OCI-LY7 (cell line): ENCODE measurements around the gene CGB8. TPM values are rescaled to one million over a fixed set of nuclear protein-coding genes. Genes with fewer than 3 reads are reported as not detected.
A peak's percentile ranks its signal among the peaks of the same experiment; 100 is the strongest.
"Not testable (repeated sequence)": the region's sequence is repeated elsewhere in the genome, so short reads cannot be mapped to it uniquely, and the experiment has no call there.

Experiments used
- BruUV-seq: library from RNA; stranded (reverse); fragments of 400-500 nt; replicated peaks from 2 replicates; lab custom pipeline; 2021; lab: Mats Ljungman, UMichigan
- CTCF ChIA-PET: fragments of 300-600 bp; sonication (Branson Sonifier 250); formaldehyde crosslinking; loops from one replicate; lab custom pipeline; 2022; ENCODE audit warnings: antibody characterized with exemption; ENCODE audit not compliant: unreplicated experiment; lab: Charles Lee
- POLR2A ChIA-PET: fragments of 300-600 bp; sonication (Branson Sonifier 250); formaldehyde crosslinking; loops from one replicate; lab custom pipeline; 2022; ENCODE audit warnings: antibody characterized with exemption; lab: Charles Lee
- DNase-seq: peaks from one replicate; pipeline ENCODE4 v3.0.0-alpha.2; 2015; ENCODE audit warnings: low spot score
- H2AFZ ChIP-seq: fragments of 200-600 bp; sonication (generic), shearing (Covaris generic); 2 replicates; pipeline ENCODE4 v1.6.1; 2014; ENCODE audit warnings: mild to moderate bottlenecking, antibody characterized with exemption, low read length, moderate library complexity
- H3K27ac ChIP-seq: fragments of 200-600 bp; sonication (generic); 2 replicates; pipeline ENCODE4 v1.5.1; 2014; ENCODE audit warnings: mixed run types, low read depth, mild to moderate bottlenecking, moderate library complexity, low read length, inconsistent platforms; ENCODE audit not compliant: poor library complexity, severe bottlenecking
- H3K36me3 ChIP-seq: fragments of 200-600 bp; sonication (generic); 2 replicates; pipeline ENCODE4 v1.6.1; 2014; ENCODE audit warnings: mild to moderate bottlenecking, antibody characterized with exemption, low read length, moderate library complexity, mixed read lengths; ENCODE audit not compliant: insufficient read depth
- H3K4me1 ChIP-seq: fragments of 200-600 bp; sonication (generic); 2 replicates; pipeline ENCODE4 v1.5.1; 2014; ENCODE audit warnings: mild to moderate bottlenecking, low read length; ENCODE audit not compliant: insufficient read depth, poor library complexity, severe bottlenecking
- H3K4me2 ChIP-seq: fragments of 200-600 bp; sonication (generic); 2 replicates; pipeline ENCODE4 v1.6.1; 2014; ENCODE audit warnings: mild to moderate bottlenecking, low read length
- H3K4me3 ChIP-seq: fragments of 200-600 bp; sonication (generic); 2 replicates; pipeline ENCODE4 v1.5.1; 2014; ENCODE audit warnings: mild to moderate bottlenecking, low read depth, low read length; ENCODE audit not compliant: poor library complexity, severe bottlenecking
- H3K79me2 ChIP-seq: fragments of 200-600 bp; sonication (generic); 2 replicates; pipeline ENCODE4 v1.6.1; 2016; ENCODE audit warnings: low read depth, mild to moderate bottlenecking, low read length, moderate library complexity, mixed read lengths; ENCODE audit not compliant: insufficient read depth
- H3K9me2 ChIP-seq: fragments of 200-600 bp; sonication (generic); 2 replicates; pipeline ENCODE4 v1.6.1; 2016; ENCODE audit warnings: mild to moderate bottlenecking, low read length, mixed read lengths; ENCODE audit not compliant: insufficient read depth
- H3K9me3 ChIP-seq: fragments of 200-600 bp; sonication (generic); 2 replicates; pipeline ENCODE4 v1.6.1; 2014; ENCODE audit warnings: mild to moderate bottlenecking, mixed run types, low read length, mixed read lengths
- H4K20me1 ChIP-seq: fragments of 200-600 bp; sonication (generic); 2 replicates; pipeline ENCODE4 v1.6.1; 2014; ENCODE audit warnings: mild to moderate bottlenecking, antibody characterized with exemption, low read length, moderate library complexity, mixed read lengths; ENCODE audit not compliant: insufficient read depth
- EZH2phosphoT487 ChIP-seq: fragments of 200-600 bp; sonication (generic); IDR thresholded peaks from 2 replicates; pipeline ENCODE4 v1.6.1; 2018; ENCODE audit warnings: low read depth, borderline replicate concordance, mild to moderate bottlenecking, mixed run types, antibody characterized with exemption, low read length, moderate library complexity, mixed read lengths
- intact Hi-C: fragments of 100-400 bp; cut with micrococcal nuclease; formaldehyde crosslinking; loops from one replicate; pipeline ENCODE4 v1.10.0; 2022; ENCODE audit not compliant: unreplicated experiment
- total RNA-seq, 2 experiments: library from RNA; depleted of rRNA in 1 of 2; stranded (reverse); fragments of >200 nt in 1 of 2; shearing (Covaris generic) in 1 of 2; gene quantifications; 2 replicates each; pipeline ENCODE4 v1.2.3, GENCODE V29; 2014 to 2022
- TF ChIP-seq, protein P1 (sequence below): fragments of 200-600 bp; sonication (generic); conservative IDR thresholded peaks from 2 replicates; pipeline ENCODE4 v1.5.1; 2014; ENCODE audit warnings: mild to moderate bottlenecking, antibody characterized with exemption, low read length, moderate library complexity, mixed read lengths

Gene CGB8
- total RNA-seq, 2 experiments from 2014 or later, result not detected

DNA sequence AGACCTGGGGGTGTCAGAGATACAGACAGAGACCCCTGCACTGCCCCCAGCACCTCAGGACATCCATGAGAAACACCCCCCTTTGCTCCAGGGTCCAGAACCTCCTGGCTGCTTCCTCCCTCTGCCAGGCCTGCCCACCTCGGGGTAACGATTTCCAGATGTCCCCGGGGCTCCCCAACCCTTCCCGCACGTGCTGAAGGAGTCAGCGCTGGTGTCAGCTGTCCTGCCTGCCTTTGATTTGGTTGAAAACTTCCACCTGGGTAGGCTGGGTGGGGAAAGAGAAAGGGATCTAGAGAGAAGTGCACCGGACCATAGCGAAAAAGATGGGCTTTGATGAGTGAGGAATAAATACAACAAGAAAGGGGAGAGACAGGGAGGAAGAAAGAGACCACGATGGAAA is 10.1 kb upstream of the CGB8 start:
- intact Hi-C loops, result no loop called here
- Histone ChIP-seq H3K4me1 (no peaks in the 10 kb centered on the region), H3K4me3 (no peak overlapping the region), H3K9me2 (no peaks in the 10 kb centered on the region), H2AFZ (no peak overlapping the region), H3K36me3 (no peaks in the 10 kb centered on the region), H3K79me2 (no peaks in the 10 kb centered on the region), H3K4me2 (no peak overlapping the region), H4K20me1 (no peaks in the 10 kb centered on the region), H3K9me3 (no peaks in the 10 kb centered on the region), H3K27ac (no peak overlapping the region)
- no peak for TF ChIP-seq EZH2phosphoT487
- TF ChIP-seq, protein P1, sequence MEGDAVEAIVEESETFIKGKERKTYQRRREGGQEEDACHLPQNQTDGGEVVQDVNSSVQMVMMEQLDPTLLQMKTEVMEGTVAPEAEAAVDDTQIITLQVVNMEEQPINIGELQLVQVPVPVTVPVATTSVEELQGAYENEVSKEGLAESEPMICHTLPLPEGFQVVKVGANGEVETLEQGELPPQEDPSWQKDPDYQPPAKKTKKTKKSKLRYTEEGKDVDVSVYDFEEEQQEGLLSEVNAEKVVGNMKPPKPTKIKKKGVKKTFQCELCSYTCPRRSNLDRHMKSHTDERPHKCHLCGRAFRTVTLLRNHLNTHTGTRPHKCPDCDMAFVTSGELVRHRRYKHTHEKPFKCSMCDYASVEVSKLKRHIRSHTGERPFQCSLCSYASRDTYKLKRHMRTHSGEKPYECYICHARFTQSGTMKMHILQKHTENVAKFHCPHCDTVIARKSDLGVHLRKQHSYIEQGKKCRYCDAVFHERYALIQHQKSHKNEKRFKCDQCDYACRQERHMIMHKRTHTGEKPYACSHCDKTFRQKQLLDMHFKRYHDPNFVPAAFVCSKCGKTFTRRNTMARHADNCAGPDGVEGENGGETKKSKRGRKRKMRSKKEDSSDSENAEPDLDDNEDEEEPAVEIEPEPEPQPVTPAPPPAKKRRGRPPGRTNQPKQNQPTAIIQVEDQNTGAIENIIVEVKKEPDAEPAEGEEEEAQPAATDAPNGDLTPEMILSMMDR, result no peak
- no peak for DNase-seq
- ChIA-PET CTCF (interaction anchor here (0.6 kb wide), 1 partner anchor 233 kb away, joined by 3 read pairs; no protein-coding TSS in a partner anchor), POLR2A (no interaction called here)
- no TSS peak for BruUV-seq

DNA sequence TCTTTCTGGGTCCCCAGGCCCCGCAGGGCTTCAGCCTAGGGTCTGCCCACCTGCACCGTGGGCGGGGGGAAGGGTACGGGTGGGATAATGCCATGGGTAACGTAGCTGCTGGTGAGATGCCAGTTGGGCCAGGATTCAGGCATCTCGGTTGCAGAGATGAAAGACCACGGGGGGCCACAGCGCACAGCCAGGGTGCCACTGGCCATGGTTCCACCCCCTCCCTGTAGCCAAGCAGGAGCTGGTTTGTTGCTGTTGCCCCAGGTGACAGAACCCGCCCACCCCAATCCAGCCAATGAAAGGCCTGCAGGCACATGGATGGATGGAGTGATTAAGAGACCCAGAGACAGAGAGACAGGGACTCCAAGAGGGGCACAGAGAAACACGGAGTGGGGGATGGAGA is 9.7 kb upstream of the CGB8 start:
- TF ChIP-seq EZH2phosphoT487, result no peak
- TF ChIP-seq, protein P1, result no peak
- peak; percentile 13 for DNase-seq
- no peaks in the 10 kb centered on the region for H3K9me3 ChIP-seq
- H3K79me2 ChIP-seq, result no peaks in the 10 kb centered on the region
- intact Hi-C loops, result no loop called here
- no peak overlapping the region for H3K4me3 ChIP-seq
- POLR2A ChIA-PET, result no interaction called here
- H3K27ac ChIP-seq, result no peak overlapping the region
- no peak overlapping the region for H2AFZ ChIP-seq
- no peak overlapping the region for H3K4me2 ChIP-seq
- H4K20me1 ChIP-seq, result no peaks in the 10 kb centered on the region
- CTCF ChIA-PET, result interaction anchor here (0.6 kb wide), 1 partner anchor 234 kb away, joined by 3 read pairs; no protein-coding TSS in a partner anchor
- BruUV-seq, result no TSS peak
- H3K36me3 ChIP-seq, result no peaks in the 10 kb centered on the region
- no peaks in the 10 kb centered on the region for H3K9me2 ChIP-seq
- no peaks in the 10 kb centered on the region for H3K4me1 ChIP-seq

DNA sequence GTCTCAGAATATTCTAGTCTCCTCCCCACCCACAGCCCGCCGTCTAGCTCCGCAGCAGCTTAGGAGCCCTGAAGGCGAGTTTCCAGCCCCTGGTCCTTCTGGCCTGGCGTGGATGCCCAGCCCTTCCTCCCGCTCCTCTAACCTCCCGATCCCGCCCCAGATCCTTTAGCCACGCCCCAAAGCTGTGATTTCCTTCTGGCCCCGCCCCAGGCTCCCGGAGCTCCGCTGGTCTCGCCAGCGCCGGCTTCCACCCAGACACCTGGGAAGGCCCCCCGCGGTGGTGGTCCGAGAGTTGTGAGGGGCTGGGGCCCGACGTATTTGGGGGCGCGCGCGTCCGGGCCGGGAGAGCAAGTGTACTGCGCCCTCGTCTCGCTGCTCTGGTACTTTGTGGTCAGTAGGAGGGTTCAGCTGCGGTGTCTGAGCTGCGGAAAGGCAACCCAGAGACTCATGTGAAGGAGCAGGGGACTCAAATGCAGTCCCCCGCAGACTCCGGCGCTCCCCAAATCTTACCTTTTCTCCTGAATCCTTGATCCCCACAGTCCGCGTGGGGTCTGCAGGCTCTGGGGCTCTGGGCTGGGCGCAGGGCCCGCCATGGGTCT is 8.8 kb upstream of the CGB8 start, which contains the start of gene CGB7:
CGB7 (minus strand) TSS at position 114 of the 599 bp plus-strand sequence. CDS start 2,374 bp downstream, outside the sequence.
- Histone ChIP-seq H3K79me2 (no peaks in the 10 kb centered on the region), H3K27ac (no peak within 1 kb of the TSS), H2AFZ (no peak within 1 kb of the TSS), H3K9me3 (no peaks in the 10 kb centered on the region), H3K4me3 (no peak within 1 kb of the TSS), H3K36me3 (no peaks in the 10 kb centered on the region), H3K9me2 (no peaks in the 10 kb centered on the region), H3K4me1 (no peaks in the 10 kb centered on the region), H3K4me2 (peak within 1 kb of the TSS; percentile 16; the same call in 1 of the 2 replicates), H4K20me1 (no peaks in the 10 kb centered on the region)
- BruUV-seq, result no TSS peak
- DNase-seq, result no peak
- ChIA-PET CTCF (no interaction called here), POLR2A (interaction anchor here (0.5 kb wide), 1 partner anchor 553 kb away, joined by 3 read pairs; no protein-coding TSS in a partner anchor)
- intact Hi-C loops, result no loop called here
- no peak for TF ChIP-seq EZH2phosphoT487
- TF ChIP-seq, protein P1, result no peak

DNA sequence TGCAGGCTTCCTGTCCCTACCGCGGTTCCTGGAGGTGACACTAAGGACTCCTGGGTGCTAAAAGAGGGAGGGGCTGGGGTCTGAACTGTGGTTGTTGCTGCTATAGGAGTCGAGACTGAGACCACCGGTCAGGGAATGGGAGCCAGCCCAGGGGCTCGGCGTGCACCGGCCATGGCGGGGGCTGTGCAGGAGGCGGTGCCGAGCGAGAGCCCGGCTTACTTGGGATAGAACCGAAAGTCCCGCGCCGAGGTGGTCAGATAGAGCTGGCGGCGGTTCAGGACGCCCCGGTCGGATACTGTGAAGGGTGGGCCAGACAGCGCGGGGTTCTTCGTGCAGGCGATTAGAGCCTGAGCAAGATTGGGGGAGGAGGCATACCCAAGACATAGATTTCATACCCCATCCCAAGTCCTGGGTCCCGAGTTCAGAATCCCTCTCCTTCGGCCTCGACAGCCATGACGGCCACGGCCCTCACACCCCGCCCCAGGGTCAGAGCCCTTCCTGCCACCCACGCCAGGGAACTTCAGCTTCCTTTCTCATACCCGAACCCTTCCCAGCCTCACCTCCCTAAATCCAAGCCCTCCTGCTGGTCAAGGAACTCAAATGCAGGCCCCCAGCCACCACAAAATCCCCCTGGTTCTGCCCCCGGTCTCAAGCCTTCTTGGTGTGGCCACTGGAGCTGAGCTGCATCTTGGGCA is 8.1 kb upstream of the CGB8 start:
- H3K9me3 ChIP-seq, intact Hi-C loops, H4K20me1 ChIP-seq, H3K36me3 ChIP-seq, H3K4me3 ChIP-seq, DNase-seq, H3K4me2 ChIP-seq, H2AFZ ChIP-seq, H3K27ac ChIP-seq, H3K4me1 ChIP-seq, H3K9me2 ChIP-seq, H3K79me2 ChIP-seq, BruUV-seq, CTCF ChIA-PET: not testable (repeated sequence)
- POLR2A ChIA-PET, result interaction anchor here (0.5 kb wide), 1 partner anchor 553 kb away, joined by 3 read pairs; no protein-coding TSS in a partner anchor
